H1 (cell line): Measurements from ENCODE around the gene RLN2. TPM values are rescaled to one million over a fixed set of nuclear protein-coding genes. Genes with fewer than 3 reads are reported as not detected.

Experiments used
- CTCF ChIA-PET: fragments of 300-600 bp; sonication (Branson Sonifier 250); formaldehyde crosslinking; loops from one replicate; lab custom pipeline; 2021; ENCODE audit not compliant: partially characterized antibody; lab: Charles Lee
- POLR2A ChIA-PET: fragments of 300-600 bp; sonication (Branson Sonifier 250); formaldehyde crosslinking; loops from one replicate; lab custom pipeline; 2021; ENCODE audit warnings: inconsistent platforms; ENCODE audit not compliant: partially characterized antibody; lab: Charles Lee
- DNase-seq, 2 experiments: peaks; one replicate each; pipeline versions ENCODE4 v3.0.0 to v3.0.0-alpha.2; 2010 to 2022; ENCODE audit warnings: low spot score in 2 of 2, low read depth in 1 of 2, mixed read lengths in 1 of 2
- FAIRE-seq: peaks from 2 replicates; lab custom pipeline; 2011; peaks lifted over from hg19 to GRCh38; lab: Jason Lieb, UNC
- H2AFZ ChIP-seq: 2 replicates; pipeline ENCODE4 v1.8.1; 2012; ENCODE audit warnings: low read length, inconsistent platforms
- H2AK5ac ChIP-seq: 2 replicates; pipeline ENCODE4 v1.6.1; 2013; ENCODE audit warnings: low read depth, low read length
- H2BK120ac ChIP-seq: replicated peaks from 2 replicates; pipeline ENCODE3; 2013; ENCODE audit warnings: low read depth, low read length, inconsistent platforms
- H2BK12ac ChIP-seq: 2 replicates; pipeline ENCODE4 v1.6.1; 2013; ENCODE audit warnings: low read depth, low read length
- H2BK15ac ChIP-seq: 2 replicates; pipeline ENCODE4 v1.6.1; 2013; ENCODE audit warnings: low read length
- H2BK20ac ChIP-seq: 2 replicates; pipeline ENCODE4 v1.6.1; 2013; ENCODE audit warnings: low read length
- H2BK5ac ChIP-seq: 2 replicates; pipeline ENCODE4 v1.6.1; 2013; ENCODE audit warnings: low read depth, low read length
- H3K14ac ChIP-seq: 2 replicates; pipeline ENCODE4 v1.6.1; 2013; ENCODE audit warnings: inconsistent platforms; ENCODE audit not compliant: insufficient read length
- H3K18ac ChIP-seq: 2 replicates; pipeline ENCODE4 v1.6.1; 2013; ENCODE audit warnings: low read length; ENCODE audit errors: extremely low read depth
- H3K23ac ChIP-seq: 2 replicates; pipeline ENCODE4 v1.6.1; 2013; ENCODE audit warnings: inconsistent platforms; ENCODE audit not compliant: insufficient read length
- H3K23me2 ChIP-seq: 2 replicates; pipeline ENCODE4 v1.6.1; 2013; ENCODE audit warnings: low read depth, low read length
- H3K27ac ChIP-seq: 2 replicates; pipeline ENCODE4 v1.6.1; 2011; ENCODE audit warnings: low read depth, low read length, inconsistent platforms
- H3K27me3 ChIP-seq, 4 experiments: replicated peaks in 1 of 4; 1 replicate in 1 of 4; 2 replicates in 3 of 4; pipeline versions ENCODE4 v1.6.1 to v1.8.1; 2011 to 2013; ENCODE audit warnings: low read length in 3 of 4, mild to moderate bottlenecking in 3 of 4, inconsistent platforms in 2 of 4, mixed read lengths in 2 of 4, moderate library complexity in 1 of 4; ENCODE audit not compliant: control insufficient read depth in 3 of 4, insufficient read depth in 3 of 4; ENCODE audit errors: extremely low read depth in 1 of 4
- H3K36me3 ChIP-seq, 4 experiments: 2 replicates each; pipeline versions ENCODE4 v1.6.1 to v1.8.1; 2011 to 2013; ENCODE audit warnings: mild to moderate bottlenecking in 4 of 4, low read length in 3 of 4, moderate library complexity in 2 of 4, control low read depth in 1 of 4, inconsistent platforms in 1 of 4; ENCODE audit not compliant: insufficient read depth in 4 of 4, control insufficient read depth in 2 of 4
- H3K4ac ChIP-seq: replicated peaks from 2 replicates; pipeline ENCODE3; 2013; ENCODE audit warnings: low read length, low read depth, mixed read lengths, inconsistent platforms; ENCODE audit not compliant: insufficient read length
- H3K4me1 ChIP-seq, 4 experiments: replicated peaks in 1 of 4; 1 replicate in 1 of 4; 2 replicates in 3 of 4; pipeline versions ENCODE4 v1.6.1 to v1.8.1; 2011 to 2013; ENCODE audit warnings: low read length in 3 of 4, inconsistent platforms in 2 of 4, mixed read lengths in 1 of 4; ENCODE audit not compliant: insufficient read depth in 4 of 4, control insufficient read depth in 3 of 4
- H3K4me2 ChIP-seq, 2 experiments: 2 replicates each; pipeline versions ENCODE4 v1.6.1 to v1.8.1; 2011 to 2013; ENCODE audit warnings: low read depth in 2 of 2, low read length in 2 of 2, control low read depth in 1 of 2, inconsistent platforms in 1 of 2, mild to moderate bottlenecking in 1 of 2; ENCODE audit not compliant: insufficient read depth in 1 of 2
- H3K4me3 ChIP-seq, 4 experiments: fragments of 200-600, 300-600 bp in 1 of 4; sonication (generic), shearing (Covaris generic), sonication (Bioruptor Twin) in 1 of 4; 2 replicates each; pipeline versions ENCODE4 v1.5.1 to v1.8.1; 2011 to 2016; ENCODE audit warnings: low read length in 4 of 4, low read depth in 3 of 4, control low read depth in 2 of 4, inconsistent platforms in 2 of 4, mild to moderate bottlenecking in 2 of 4, mixed read lengths in 1 of 4, moderate library complexity in 1 of 4; ENCODE audit not compliant: insufficient read depth in 2 of 4; ENCODE audit errors: extremely low read depth in 1 of 4
- H3K56ac ChIP-seq: replicated peaks from 2 replicates; pipeline ENCODE3; 2013; ENCODE audit warnings: low read depth, mild to moderate bottlenecking, mixed read lengths, low read length, inconsistent platforms; ENCODE audit not compliant: insufficient read length
- H3K79me1 ChIP-seq: 2 replicates; pipeline ENCODE4 v1.6.1; 2013; ENCODE audit warnings: low read depth, low read length, control low read depth
- H3K79me2 ChIP-seq, 2 experiments: 2 replicates each; pipeline versions ENCODE4 v1.6.1 to v1.8.1; 2012 to 2013; ENCODE audit warnings: low read length in 2 of 2, mild to moderate bottlenecking in 2 of 2, inconsistent platforms in 1 of 2; ENCODE audit not compliant: insufficient read depth in 2 of 2, control insufficient read depth in 1 of 2
- H3K9ac ChIP-seq, 4 experiments: replicated peaks in 1 of 4; 1 replicate in 1 of 4; 2 replicates in 3 of 4; pipeline versions ENCODE4 v1.6.1 to v1.8.1; 2011 to 2013; ENCODE audit warnings: low read depth in 3 of 4, low read length in 3 of 4, control low read depth in 2 of 4, mild to moderate bottlenecking in 2 of 4, moderate library complexity in 2 of 4, inconsistent platforms in 1 of 4; ENCODE audit errors: extremely low read depth in 1 of 4
- H3K9me3 ChIP-seq, 2 experiments: 2 replicates each; pipeline versions ENCODE4 v1.6.1 to v1.8.1; 2012 to 2013; ENCODE audit warnings: mild to moderate bottlenecking in 2 of 2, moderate library complexity in 2 of 2, control low read depth in 1 of 2, inconsistent platforms in 1 of 2, low read depth in 1 of 2, low read length in 1 of 2, mixed read lengths in 1 of 2; ENCODE audit not compliant: insufficient read depth in 2 of 2
- H4K20me1 ChIP-seq, 2 experiments: replicated peaks in 1 of 2; 2 replicates each; pipeline versions ENCODE3 to v1.8.1; 2011 to 2013; ENCODE audit warnings: inconsistent platforms in 2 of 2, low read length in 2 of 2, mild to moderate bottlenecking in 1 of 2; ENCODE audit not compliant: insufficient read depth in 2 of 2, control insufficient read depth in 1 of 2
- H4K5ac ChIP-seq: 2 replicates; pipeline ENCODE4 v1.6.1; 2013; ENCODE audit warnings: low read length, low read depth, mixed read lengths, inconsistent platforms; ENCODE audit not compliant: insufficient read length
- H4K8ac ChIP-seq: 2 replicates; pipeline ENCODE4 v1.8.0; 2013; ENCODE audit warnings: mild to moderate bottlenecking, moderate library complexity, low read length, inconsistent platforms; ENCODE audit not compliant: insufficient read depth; ENCODE audit errors: extremely low read depth
- H4K91ac ChIP-seq: replicated peaks from 2 replicates; pipeline ENCODE3; 2013; ENCODE audit warnings: low read length, mixed read lengths, inconsistent platforms; ENCODE audit not compliant: insufficient read length
- ATF3 ChIP-seq: IDR thresholded peaks from 2 replicates; pipeline ENCODE4 v1.6.1; 2011; ENCODE audit warnings: low read depth, mild to moderate bottlenecking, low read length; ENCODE audit not compliant: insufficient read depth
- CHD1 ChIP-seq: IDR thresholded peaks from 2 replicates; pipeline ENCODE4 v1.6.1; 2012; ENCODE audit warnings: low read depth, low read length, improper control_type of control experiment
- E2F6 ChIP-seq: IDR thresholded peaks from 2 replicates; pipeline ENCODE4 v1.6.1; 2012; ENCODE audit warnings: inconsistent platforms
- FOSL1 ChIP-seq: IDR thresholded peaks from 2 replicates; pipeline ENCODE4 v1.6.1; 2011; ENCODE audit warnings: mild to moderate bottlenecking, low read depth, low read length, moderate library complexity; ENCODE audit not compliant: insufficient read depth
- HDAC6 ChIP-seq: IDR thresholded peaks from one replicate; pipeline ENCODE4 v1.7.1; 2012; ENCODE audit warnings: low read depth, mild to moderate bottlenecking, inconsistent platforms, low read length, moderate library complexity
- MAX ChIP-seq: IDR thresholded peaks from 2 replicates; pipeline ENCODE4 v1.6.1; 2012; ENCODE audit warnings: inconsistent platforms
- PHF8 ChIP-seq: fragments of 200-600 bp; sonication (generic); conservative IDR thresholded peaks from 2 replicates; pipeline ENCODE4 v1.7.1; 2012; ENCODE audit warnings: low read depth, mild to moderate bottlenecking, inconsistent platforms, low read length, moderate library complexity
- RNF2 ChIP-seq: fragments of 200-900, 300-1000 bp; sonication (generic); IDR thresholded peaks from 2 replicates; pipeline ENCODE4 v1.7.1; 2016; ENCODE audit warnings: borderline replicate concordance, low read depth, mild to moderate bottlenecking, antibody characterized with exemption, low read length; ENCODE audit not compliant: poor library complexity, severe bottlenecking; ENCODE audit errors: missing control alignments
- SIRT6 ChIP-seq: IDR thresholded peaks from one replicate; pipeline ENCODE4 v1.7.1; 2012; ENCODE audit warnings: low read length, inconsistent platforms
- SP4 ChIP-seq: IDR thresholded peaks from 2 replicates; pipeline ENCODE4 v1.6.1; 2012; ENCODE audit warnings: low read length, inconsistent platforms
- TAF7 ChIP-seq: optimal IDR thresholded peaks from 2 replicates; pipeline ENCODE3; 2011; ENCODE audit warnings: low read depth, mild to moderate bottlenecking, inconsistent platforms, low read length, moderate library complexity, borderline replicate concordance
- WGBS, 2 experiments: shearing (Covaris generic) in 1 of 2; methylation state at CpG; one replicate each; pipeline versions ENCODE4 v1.1.6 to v1.1.7; 2013 to 2015; ENCODE audit warnings: low lambda C conversion rate in 2 of 2, mixed read lengths in 2 of 2, inconsistent platforms in 1 of 2, low coverage in 1 of 2, missing lambda C conversion rate in 1 of 2; ENCODE audit not compliant: insufficient replicate concordance in 2 of 2, insufficient coverage in 1 of 2, insufficient read length in 1 of 2; ENCODE audit errors: extremely low coverage in 1 of 2, missing lambda C conversion rate in 1 of 2; 5-methylcytosine and 5-hydroxymethylcytosine counted together
- polyA plus RNA-seq, 7 experiments: library from polyadenylated mRNA; depleted of rRNA in 3 of 7; stranded (reverse) in 5 of 7; unstranded in 2 of 7; fragments of >200 nt in 5 of 7; fragments of 200-250 nt in 2 of 7; gene quantifications; 1 replicate in 5 of 7; 2 replicates in 1 of 7; 4 replicates in 1 of 7; pipeline versions ENCODE4 v1.2.1 to v1.2.3, GENCODE V29; 2011 to 2013; ENCODE audit warnings: missing spikeins in 2 of 7, mixed read lengths in 2 of 7
- total RNA-seq: library from RNA; stranded (reverse); fragmentation: NEBNext Ultra II Directional; extraction: Animal tissue kit (Norgen Biotek cat#: 25700); gene quantifications from 2 replicates; pipeline ENCODE4 v1.2.1, GENCODE V29; 2021

RLN2 gene
- total and polyA plus RNA-seq, 2 of the 8 experiments (the other 6 are each of a cell fraction or from before 2014, with no cell fraction given), result 4.5 to 6.0 TPM

- 67% methylated on average over 1 of the region's 1 CpG; no CpG with 5 or more reads in 1 of the 2 experiments for WGBS, 2 experiments
- no peak overlapping the region for H2BK15ac ChIP-seq
- no peak overlapping the region for H4K8ac ChIP-seq
- no peaks in the 10 kb centered on the region for H3K4me1 ChIP-seq
- no peak overlapping the region for H3K14ac ChIP-seq
- H2BK12ac ChIP-seq, result no peak overlapping the region
- no peak overlapping the region for H3K56ac ChIP-seq
- H4K91ac ChIP-seq, result no peak overlapping the region
- H3K4ac ChIP-seq, result no peak overlapping the region
- DNase-seq, result no peak
- H2AK5ac ChIP-seq, result no peak overlapping the region
- H3K36me3 ChIP-seq, result no peaks in the 10 kb centered on the region; a peak in 1 of 8 replicates
- no peaks in the 10 kb centered on the region for H3K9me3 ChIP-seq
- H3K9ac ChIP-seq, result no peak overlapping the region
- CTCF ChIA-PET, result interaction anchor here (1.3 kb wide), 1 partner anchor 167 kb away, joined by 4 read pairs; the partner anchor contains the start of gene INSL6
- FAIRE-seq, result no peak
- no peaks in the 10 kb centered on the region for H4K20me1 ChIP-seq
- H2AFZ ChIP-seq, result no peak overlapping the region
- no peak overlapping the region for H2BK20ac ChIP-seq
- H2BK5ac ChIP-seq, result no peak overlapping the region
- H4K5ac ChIP-seq, result no peak overlapping the region
- no peaks in the 10 kb centered on the region for H3K79me1 ChIP-seq
- no peak overlapping the region for H3K4me3 ChIP-seq
- H3K18ac ChIP-seq, result no peak overlapping the region
- no peaks in the 10 kb centered on the region; the same call in 1 of the 2 replicates for H3K23me2 ChIP-seq
- H3K27ac ChIP-seq, result no peak overlapping the region
- no peak overlapping the region for H3K4me2 ChIP-seq
- POLR2A ChIA-PET, result interaction anchor here (1.1 kb wide), 1 partner anchor 13 kb away, joined by 3 read pairs; the partner anchor contains the start of gene RLN1
- no peak overlapping the region for H3K23ac ChIP-seq
- H3K27me3 ChIP-seq, result no peaks in the 10 kb centered on the region
- no peaks in the 10 kb centered on the region for H3K79me2 ChIP-seq
- H2BK120ac ChIP-seq, result no peak overlapping the region
- TF ChIP-seq ATF3 (no peak), MAX (no peak), SP4 (no peak), SIRT6 (no peak), CHD1 (no peak), E2F6 (no peak), RNF2 (no peak), HDAC6 (no peak), PHF8 (no peak), FOSL1 (no peak), TAF7 (no peak)
Observed at GRCh38 chr9:5352637-5353248, 48.2 kb upstream of the RLN2 start.
